KOPT-K1 (cell line): ENCODE measurements around the gene CUL1.

Experiments used
- H3K27ac ChIP-seq: fragments of 200-600 bp; sonication (generic); 2 replicates; pipeline ENCODE4 v1.5.1; 2016; ENCODE audit warnings: antibody characterized with exemption, mild to moderate bottlenecking, low read depth, low read length; ENCODE audit not compliant: poor library complexity, severe bottlenecking
- H3K36me3 ChIP-seq: fragments of 200-600 bp; sonication (generic); 2 replicates; pipeline ENCODE4 v1.5.1; 2017; ENCODE audit warnings: antibody characterized with exemption, mild to moderate bottlenecking, low read length, moderate library complexity; ENCODE audit not compliant: insufficient read depth
- H3K9me3 ChIP-seq: fragments of 200-600 bp; sonication (generic); 2 replicates; pipeline ENCODE4 v1.5.1; 2017; ENCODE audit warnings: antibody characterized with exemption, low read length, mild to moderate bottlenecking; ENCODE audit not compliant: insufficient read depth, poor library complexity, severe bottlenecking

The CUL1 gene

DNA sequence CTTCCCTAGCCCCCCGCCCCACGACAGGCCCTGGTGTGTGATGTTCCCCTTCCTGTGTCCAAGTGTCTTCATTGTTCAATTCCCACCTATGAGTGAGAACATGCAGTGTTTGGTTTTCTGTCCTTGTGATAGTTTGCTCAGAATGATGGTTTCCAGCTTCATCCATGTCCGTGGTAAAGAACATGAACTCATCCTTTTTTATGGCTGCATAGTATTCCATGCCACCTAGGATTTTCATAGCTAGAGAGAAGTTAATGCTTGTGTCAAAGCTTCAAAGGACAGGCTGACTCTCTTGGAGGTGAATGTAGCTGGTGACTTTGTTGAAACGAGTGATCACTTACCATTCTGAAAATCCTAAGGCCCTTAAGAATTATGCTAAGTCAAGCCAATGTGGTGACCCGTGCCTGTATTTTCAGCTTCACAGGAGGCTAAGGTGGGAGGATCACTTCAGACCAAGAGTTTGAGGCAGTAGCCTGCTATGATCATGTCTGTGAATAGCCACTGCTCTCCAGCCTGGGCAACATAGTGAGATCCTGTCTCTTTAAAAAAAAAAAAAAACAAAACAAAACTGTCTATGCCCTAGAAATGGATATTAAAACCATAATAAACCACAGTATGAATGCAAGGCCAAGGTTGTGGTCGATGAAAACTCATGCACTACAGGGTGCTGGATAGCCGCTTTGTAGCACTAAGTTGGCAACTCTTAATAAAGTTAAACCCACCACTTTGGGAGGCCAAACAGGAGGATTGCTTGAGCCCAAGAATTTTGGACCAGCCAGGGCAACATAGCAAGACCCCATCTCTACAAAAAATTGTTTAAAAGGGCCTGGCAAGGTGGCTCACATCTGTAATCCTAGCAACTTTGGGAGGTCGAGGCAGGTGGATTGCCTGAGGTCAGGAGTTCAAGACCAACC is 52.0 kb downstream of the CUL1 start:
- H3K36me3 ChIP-seq = peaks cover 31% of the 10 kb centered on the region; the same call in 1 of the 2 replicates
- no peak overlapping the region for H3K27ac ChIP-seq
- H3K9me3 ChIP-seq = no peaks in the 10 kb centered on the region

DNA sequence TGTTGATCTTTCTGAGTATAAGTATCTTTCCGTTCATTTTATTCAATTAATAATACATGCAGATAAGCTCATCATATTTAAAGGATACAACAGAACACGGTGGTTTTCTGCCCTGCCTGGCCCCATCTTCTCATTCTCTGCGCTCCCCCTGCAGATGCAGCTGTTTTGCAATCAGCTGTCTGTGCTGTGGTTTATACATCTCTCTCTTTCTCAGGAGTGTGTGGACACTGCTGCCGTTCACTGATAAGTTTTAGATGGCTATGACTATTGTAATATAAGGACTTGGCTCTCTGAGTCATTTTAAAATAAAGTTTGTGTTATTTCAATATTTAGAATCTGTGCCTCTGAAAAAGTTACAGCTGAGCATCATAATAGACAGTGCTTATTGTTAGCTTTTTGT is 54.5 kb downstream of the CUL1 start:
- Histone ChIP-seq H3K36me3 (peaks cover 38% of the 10 kb centered on the region), H3K27ac (no peak overlapping the region)

GRCh38 chr7:148754912-148755311 is 56.2 kb downstream of the CUL1 start:
- Histone ChIP-seq H3K36me3 (peaks cover 55% of the 10 kb centered on the region), H3K27ac (no peak overlapping the region), H3K9me3 (no peaks in the 10 kb centered on the region)

More for the DNA sequence above, 54.5 kb downstream of the CUL1 start:
- H3K9me3 ChIP-seq = no peaks in the 10 kb centered on the region

GRCh38 chr7:148761499-148762278 is 63.0 kb downstream of the CUL1 start:
- H3K9me3 ChIP-seq = no peaks in the 10 kb centered on the region
- H3K36me3 ChIP-seq = peaks cover 78% of the 10 kb centered on the region
- H3K27ac ChIP-seq = no peak overlapping the region

DNA sequence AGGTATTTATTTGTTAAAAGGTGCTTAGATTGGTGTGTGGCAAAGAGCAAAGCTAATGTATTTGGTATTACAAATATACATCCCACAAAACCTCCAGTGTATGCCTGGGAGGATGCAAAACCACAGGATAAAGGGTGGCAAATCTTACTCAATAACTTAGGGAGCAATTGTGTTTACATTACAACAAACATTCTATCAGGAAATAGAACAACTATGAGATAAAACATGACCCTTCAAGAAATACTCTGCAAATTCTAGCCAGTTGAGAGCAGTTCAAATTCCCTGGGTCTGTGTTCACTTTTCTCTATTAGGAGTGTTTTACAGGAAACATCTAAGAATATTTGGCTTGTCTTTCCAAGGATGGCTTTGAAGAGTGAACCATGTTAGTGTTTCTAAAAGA is 64.9 kb downstream of the CUL1 start:
- H3K27ac ChIP-seq = no peak overlapping the region
- H3K36me3 ChIP-seq = peaks cover 77% of the 10 kb centered on the region

GRCh38 chr7:148770004-148770403 is 71.3 kb downstream of the CUL1 start:
- H3K9me3 ChIP-seq = no peaks in the 10 kb centered on the region
- peaks cover 86% of the 10 kb centered on the region for H3K36me3 ChIP-seq
- H3K27ac ChIP-seq = no peak overlapping the region

More for the DNA sequence above, 64.9 kb downstream of the CUL1 start:
- H3K9me3 ChIP-seq = no peaks in the 10 kb centered on the region

DNA sequence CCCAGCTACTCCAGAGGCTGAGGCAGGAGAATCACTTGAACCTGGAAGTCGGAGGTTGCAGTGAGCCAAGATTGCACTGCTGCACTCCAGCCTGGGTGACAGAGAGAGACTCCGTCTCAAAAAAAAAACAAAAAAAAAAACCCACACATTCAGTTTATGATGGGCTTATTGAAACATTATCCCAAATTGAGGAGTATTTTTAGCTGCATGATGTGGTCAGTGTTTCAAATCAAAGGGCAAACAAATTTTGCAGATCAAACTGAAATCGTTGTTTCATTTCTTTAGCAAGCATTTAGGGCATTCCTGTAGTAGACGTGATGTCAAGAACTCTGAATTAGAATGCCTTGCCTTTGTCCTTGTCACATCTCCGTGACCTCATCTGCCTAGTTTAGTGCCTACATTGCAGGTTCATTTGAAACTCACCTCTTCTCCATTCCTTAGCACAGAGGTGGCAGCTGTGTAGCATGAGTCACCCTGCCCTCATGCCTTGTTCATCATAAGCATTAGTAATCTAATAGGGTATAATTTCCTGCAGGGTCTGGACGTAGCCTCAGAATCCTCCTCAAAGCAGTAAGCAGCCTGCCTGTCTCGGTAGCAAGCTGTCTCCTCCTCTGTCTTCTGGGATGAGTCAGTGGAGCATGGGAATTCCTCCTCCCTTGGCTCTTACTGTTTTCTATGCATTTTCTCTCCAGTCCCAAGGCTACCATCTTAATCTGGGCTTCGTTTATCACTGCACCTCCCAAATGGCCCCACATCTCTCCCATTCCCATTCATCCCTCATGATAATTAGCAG is 73.8 kb downstream of the CUL1 start:
- Histone ChIP-seq H3K36me3 (peaks cover 85% of the 10 kb centered on the region), H3K27ac (no peak overlapping the region), H3K9me3 (no peaks in the 10 kb centered on the region)

DNA sequence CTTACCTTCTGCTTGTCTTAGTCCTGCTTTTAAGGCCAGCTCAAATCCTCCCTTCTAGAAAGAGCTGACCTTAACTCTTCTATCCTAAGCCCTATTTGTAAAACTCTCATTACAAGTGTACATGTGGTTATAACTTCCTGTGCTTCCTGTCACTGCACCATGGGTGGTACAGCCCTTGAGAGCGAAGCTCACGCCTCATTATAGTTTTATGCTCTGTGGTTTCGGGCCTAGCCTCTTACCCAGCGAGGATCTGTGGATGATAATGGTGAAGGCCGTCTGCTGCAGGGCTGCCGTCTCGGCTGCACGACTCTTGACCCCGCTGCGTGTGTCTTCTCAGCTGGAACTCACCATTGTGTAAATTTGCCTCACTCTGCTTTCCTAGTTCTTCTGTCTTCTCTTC is 74.6 kb downstream of the CUL1 start:
- no peaks in the 10 kb centered on the region for H3K9me3 ChIP-seq
- H3K36me3 ChIP-seq = peaks cover 80% of the 10 kb centered on the region
- peak overlapping the region; percentile 48 for H3K27ac ChIP-seq

DNA sequence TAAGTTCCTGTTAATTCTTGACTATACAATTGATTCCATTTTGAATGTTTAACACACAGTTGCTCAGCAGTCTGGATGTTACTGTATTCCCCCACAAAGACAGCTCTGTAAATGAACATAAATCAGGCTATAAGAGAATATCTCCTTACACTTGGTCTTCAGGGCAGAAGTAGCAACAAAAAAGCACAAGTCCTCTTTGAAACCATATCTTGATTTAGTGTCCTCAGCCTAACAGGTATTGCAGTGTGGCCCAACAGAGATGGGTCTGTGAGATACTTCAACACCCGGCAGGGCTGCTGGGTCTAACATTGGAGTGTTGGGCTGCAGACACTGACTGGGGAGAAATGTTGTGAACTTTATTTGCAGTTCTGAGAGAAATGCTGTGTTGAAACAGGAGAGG is 75.8 kb downstream of the CUL1 start:
- Histone ChIP-seq H3K36me3 (peaks cover 80% of the 10 kb centered on the region), H3K27ac (no peak overlapping the region), H3K9me3 (no peaks in the 10 kb centered on the region)

- H3K36me3 ChIP-seq = peaks cover 97% of the 10 kb centered on the region
- H3K9me3 ChIP-seq = no peaks in the 10 kb centered on the region
- H3K27ac ChIP-seq = no peak overlapping the region
These were observed 84.2 kb downstream of the CUL1 start for GRCh38 chr7:148782757-148783456.

- no peaks in the 10 kb centered on the region for H3K9me3 ChIP-seq
- no peak overlapping the region for H3K27ac ChIP-seq
- peaks cover 98% of the 10 kb centered on the region for H3K36me3 ChIP-seq
These were observed 85.3 kb downstream of the CUL1 start for GRCh38 chr7:148783801-148784527.

DNA sequence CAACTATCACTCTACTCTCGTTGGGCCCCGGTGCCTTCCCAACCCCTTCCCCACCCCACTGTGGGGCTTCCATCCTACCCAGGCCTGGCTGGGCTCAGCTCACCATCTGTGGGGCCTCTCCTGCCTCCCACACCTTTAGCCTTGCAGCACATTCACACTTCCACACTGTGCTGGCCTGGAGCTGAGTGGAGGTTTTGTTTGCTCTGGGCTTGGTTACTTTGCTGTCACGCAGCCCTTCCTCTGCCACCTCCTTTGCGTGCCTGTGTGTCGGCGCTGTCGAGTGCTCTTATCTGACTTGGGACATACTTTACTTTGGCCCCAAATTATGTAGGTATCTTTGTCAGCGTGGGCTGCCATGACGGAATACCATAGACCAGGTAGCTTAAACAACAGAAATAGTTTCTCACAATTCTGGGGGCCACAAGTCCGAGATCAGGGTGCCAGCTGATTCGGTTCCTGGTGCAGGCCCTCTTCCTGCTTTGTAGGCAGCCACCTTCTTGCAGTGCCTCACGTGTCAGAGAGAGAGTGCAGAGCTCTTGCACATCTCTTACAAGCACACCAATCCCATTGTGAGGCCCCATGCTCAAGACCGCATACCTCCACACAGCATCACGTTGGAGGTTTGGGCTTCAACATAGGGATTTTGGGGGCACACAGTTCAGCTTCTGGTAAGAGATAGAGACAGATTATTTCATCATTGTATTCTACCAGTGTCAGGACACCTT is 89.0 kb downstream of the CUL1 start:
- Histone ChIP-seq H3K27ac (no peak overlapping the region), H3K36me3 (peaks cover 100% of the 10 kb centered on the region), H3K9me3 (no peaks in the 10 kb centered on the region)

GRCh38 chr7:148789220-148789619 is 90.5 kb downstream of the CUL1 start:
- H3K36me3 ChIP-seq = peaks cover 100% of the 10 kb centered on the region
- peaks cover 2% of the 10 kb centered on the region for H3K9me3 ChIP-seq
- H3K27ac ChIP-seq = no peak overlapping the region
